Activated effector memory CD4-positive, alpha-beta T cell treated with anti-CD3 and anti-CD28 coated beads, Interleukin-2, amount 50 U/mL, for 16 hours (primary cell): ENCODE measurements around the gene DOCK2.
"Not testable (repeated sequence)": the region's sequence is repeated elsewhere in the genome, so short reads cannot be mapped to it uniquely, and the experiment has no call there.

ENCODE experiments used
- DNase-seq: peaks from one replicate; pipeline ENCODE4 v3.0.0-alpha.2; 2020

Gene DOCK2

GRCh38 chr5:170071748-170072147 is 434.7 kb downstream of the DOCK2 start:
- DNase-seq = no peak

- DNase-seq = no peak
These were observed 438.6 kb downstream of the DOCK2 start for GRCh38 chr5:170075696-170076095.

GRCh38 chr5:170076211-170076610 is 439.1 kb downstream of the DOCK2 start:
- no peak for DNase-seq

GRCh38 chr5:170076739-170077138 is 439.7 kb downstream of the DOCK2 start:
- DNase-seq = no peak

GRCh38 chr5:170077526-170077925 is 440.5 kb downstream of the DOCK2 start:
- no peak for DNase-seq

GRCh38 chr5:170078458-170078857 is 441.4 kb downstream of the DOCK2 start:
- no peak for DNase-seq

GRCh38 chr5:170078931-170079330 is 441.9 kb downstream of the DOCK2 start:
- DNase-seq = no peak

GRCh38 chr5:170080217-170080616 is 443.1 kb downstream of the DOCK2 start:
- no peak for DNase-seq

- DNase-seq = no peak
These were observed 443.8 kb downstream of the DOCK2 start for GRCh38 chr5:170080786-170081445.

- DNase-seq = no peak
These were observed 444.5 kb downstream of the DOCK2 start for GRCh38 chr5:170081616-170082015.

- DNase-seq = no peak
These were observed 445.6 kb downstream of the DOCK2 start for GRCh38 chr5:170082701-170083100.

GRCh38 chr5:170087168-170087817 is 450.2 kb downstream of the DOCK2 start:
- DNase-seq = no peak

- DNase-seq = no peak
These were observed 455.5 kb downstream of the DOCK2 start for GRCh38 chr5:170092455-170093101.

GRCh38 chr5:170094329-170094728 is 457.3 kb downstream of the DOCK2 start:
- DNase-seq = not testable (repeated sequence)

- no peak for DNase-seq
These were observed 458.6 kb downstream of the DOCK2 start for GRCh38 chr5:170095646-170096045.

GRCh38 chr5:170097934-170098333 is 460.9 kb downstream of the DOCK2 start:
- DNase-seq = no peak

- DNase-seq = peak; percentile 84
These were observed 463.2 kb downstream of the DOCK2 start for GRCh38 chr5:170100066-170100943.

- DNase-seq = no peak
These were observed 466.4 kb downstream of the DOCK2 start for GRCh38 chr5:170103447-170103846.

- no peak for DNase-seq
These were observed 467.2 kb downstream of the DOCK2 start for GRCh38 chr5:170104299-170104698.

GRCh38 chr5:170104710-170105109 is 467.6 kb downstream of the DOCK2 start:
- no peak for DNase-seq

- DNase-seq = no peak
These were observed 468.9 kb downstream of the DOCK2 start, which contains the start of gene FOXI1 for GRCh38 chr5:170105642-170106611. TSS of gene FOXI1 (plus strand) at chr5:170105897. CDS start at chr5:170105958, 61 bp downstream.

GRCh38 chr5:170107674-170108073 is 470.6 kb downstream of the DOCK2 start:
- no peak for DNase-seq
